Measurements from ENCODE around the gene ACSM4. TPM values are rescaled to one million over a fixed set of nuclear protein-coding genes. Genes with fewer than 3 reads are reported as not detected.

Gene ACSM4
- total and polyA plus RNA-seq, 2 experiments from 2014 or later, result not detected

- no peak overlapping the region for H2AFZ ChIP-seq
- H3K4me1 ChIP-seq (ENCODE audit: insufficient read depth), result no peaks in the 10 kb centered on the region
- H3K4me3 ChIP-seq, result no peak overlapping the region
- H3K4me2 ChIP-seq, result no peak overlapping the region
- no peaks in the 10 kb centered on the region for H3K9me3 ChIP-seq (ENCODE audit: low read depth)
- H3K27ac ChIP-seq, result no peak overlapping the region
- H3K9me2 ChIP-seq (replicated peaks; ENCODE audit: insufficient read depth), result no peaks in the 10 kb centered on the region
- TF ChIP-seq CTCF (IDR thresholded peaks at IDR 0.05; ENCODE audit: poor library complexity), result no peak
- no peak for TF ChIP-seq EZH2phosphoT487 (IDR thresholded peaks at IDR 0.05; ENCODE audit: low read depth, severe bottlenecking, unreplicated experiment)
- TF ChIP-seq EZH2 (IDR thresholded peaks at IDR 0.05; ENCODE audit: borderline replicate concordance), result no peak
- H3K36me3 ChIP-seq (replicated peaks; ENCODE audit: insufficient read depth, low read depth), result no peaks in the 10 kb centered on the region
- DNase-seq (ENCODE audit: low spot score), result no peak
- H3K79me2 ChIP-seq, result no peaks in the 10 kb centered on the region
- H3K27me3 ChIP-seq, result no peaks in the 10 kb centered on the region
- WGBS (ENCODE audit: low lambda C conversion rate, missing lambda C conversion rate), result 88% methylated on average over 1 of the region's 1 CpG
- no peaks in the 10 kb centered on the region for H4K20me1 ChIP-seq (ENCODE audit: insufficient read depth, poor library complexity, severe bottlenecking)
These were observed 72.3 kb downstream of the ACSM4 start for GRCh38 chr12:7376196-7376595.

Other genes with a start within 250 kb of the ACSM4 start
- 114 and 120 TPM in 2 replicates for gene C1S, start 243.4 kb upstream of the ACSM4 start, total RNA-seq
- 130 and 143 TPM in 2 replicates for gene C1S, start 243.4 kb upstream of the ACSM4 start, polyA plus RNA-seq
- gene C1R, start 211.6 kb upstream of the ACSM4 start, total RNA-seq, result 80.1 and 85.4 TPM in 2 replicates
- 89.6 and 95.1 TPM in 2 replicates for gene C1R, start 211.6 kb upstream of the ACSM4 start, polyA plus RNA-seq
- gene C1RL, start 194.9 kb upstream of the ACSM4 start, total RNA-seq, result 60.0 and 64.5 TPM in 2 replicates
- 26.4 and 35.5 TPM in 2 replicates for gene C1RL, start 194.9 kb upstream of the ACSM4 start, polyA plus RNA-seq
- 11.1 and 16.2 TPM in 2 replicates for gene RBP5, start 175.2 kb upstream of the ACSM4 start, total RNA-seq
- gene RBP5, start 175.2 kb upstream of the ACSM4 start, polyA plus RNA-seq, result 23.0 and 30.0 TPM in 2 replicates
- gene CLSTN3, start 173.7 kb upstream of the ACSM4 start, total RNA-seq, result 38.0 and 57.0 TPM in 2 replicates
- 37.8 and 39.5 TPM in 2 replicates for gene CLSTN3, start 173.7 kb upstream of the ACSM4 start, polyA plus RNA-seq
- 28.3 and 32.6 TPM in 2 replicates for gene PEX5, start 114.4 kb upstream of the ACSM4 start, total RNA-seq
- 15.0 and 17.3 TPM in 2 replicates for gene PEX5, start 114.4 kb upstream of the ACSM4 start, polyA plus RNA-seq
- 0.84 and 1.7 TPM in 2 replicates for gene CD163L1, start 140.1 kb downstream of the ACSM4 start, total RNA-seq
- 0.71 TPM in 1 of 2 replicates, not detected in the other for gene CD163L1, start 140.1 kb downstream of the ACSM4 start, polyA plus RNA-seq
- 3.8 and 5.6 TPM in 2 replicates for gene CD163, start 199.7 kb downstream of the ACSM4 start, total RNA-seq
- gene CD163, start 199.7 kb downstream of the ACSM4 start, polyA plus RNA-seq, result 2.8 and 3.0 TPM in 2 replicates

All from hepatocyte (in vitro differentiated cells).